Mononuclear cell (primary cell): ENCODE measurements around the gene ALOX15B. TPM values are rescaled to one million over a fixed set of nuclear protein-coding genes. Genes with fewer than 3 reads are reported as not detected.

ENCODE experiments used
- H3K27me3 ChIP-seq: 2 replicates; pipeline ENCODE4 v1.6.0; 2011; ENCODE audit warnings: low read length, control low read depth; ENCODE audit not compliant: insufficient read depth
- H3K4me1 ChIP-seq: 2 replicates; pipeline ENCODE4 v1.5.1; 2011; ENCODE audit warnings: mild to moderate bottlenecking, low read length, control low read depth; ENCODE audit not compliant: insufficient read depth
- H3K4me3 ChIP-seq: 2 replicates; pipeline ENCODE4 v1.5.1; 2011; ENCODE audit warnings: mild to moderate bottlenecking, low read length, moderate library complexity
- H3K9me3 ChIP-seq: 2 replicates; pipeline ENCODE4 v1.5.1; 2011; ENCODE audit warnings: low read depth, mild to moderate bottlenecking, control low read depth, low read length
- total RNA-seq: library from RNA; depleted of rRNA; stranded (reverse); fragments of >200 nt; gene quantifications from one replicate; pipeline ENCODE4 v1.2.3, GENCODE V29; 2012

The ALOX15B gene
- total RNA-seq, 1 donor, result 0.10 TPM

- no peaks in the 10 kb centered on the region for H3K9me3 ChIP-seq
- H3K4me1 ChIP-seq, result peaks cover 15% of the 10 kb centered on the region
- no peak overlapping the region for H3K4me3 ChIP-seq
- peaks cover 15% of the 10 kb centered on the region for H3K27me3 ChIP-seq
These were observed 32.7 kb upstream of the ALOX15B start for GRCh38 chr17:8005967-8006730.

DNA sequence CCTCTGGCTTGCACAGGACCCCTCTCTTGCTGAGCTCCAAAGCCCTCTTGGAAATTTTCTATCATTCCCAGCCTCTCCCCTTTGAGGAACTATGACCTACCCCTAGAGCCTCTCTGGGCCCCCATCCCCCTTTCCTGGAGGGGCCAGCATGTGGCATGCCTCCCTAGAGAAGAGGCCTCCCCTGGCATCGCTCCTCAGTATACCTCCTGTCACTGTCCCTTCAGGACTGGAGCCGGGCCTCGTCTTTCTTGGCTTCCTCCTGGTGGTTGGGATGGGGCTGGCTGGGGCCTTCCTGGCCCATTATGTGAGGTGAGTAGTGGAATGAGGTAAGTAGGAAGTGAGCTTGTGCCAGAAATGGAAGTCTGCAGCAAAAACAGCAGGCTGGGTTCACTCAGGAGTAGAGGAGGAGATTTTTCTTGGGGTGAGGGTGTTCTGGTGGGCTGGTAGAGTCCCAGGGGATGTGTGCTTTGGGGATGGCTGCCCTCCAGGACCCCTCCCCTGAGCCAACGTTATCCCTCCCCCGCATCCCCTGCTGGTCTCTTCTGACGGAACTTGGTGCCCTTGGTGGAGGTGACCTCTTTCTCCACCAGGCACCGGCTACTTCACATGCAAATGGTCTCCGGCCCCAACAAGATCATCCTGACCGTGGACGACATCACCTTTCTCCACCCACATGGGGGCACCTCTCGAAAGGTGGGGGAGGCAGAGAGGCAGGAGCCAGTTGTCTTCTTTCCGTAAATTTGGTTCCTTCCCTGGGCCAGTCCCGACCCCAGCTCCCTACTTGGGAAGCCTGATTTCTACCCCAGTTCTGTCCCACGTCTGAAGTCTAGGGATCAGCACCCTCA is 31.8 kb upstream of the ALOX15B start:
- peaks cover 10% of the 10 kb centered on the region for H3K27me3 ChIP-seq
- peaks cover 11% of the 10 kb centered on the region for H3K4me1 ChIP-seq
- H3K9me3 ChIP-seq, result no peaks in the 10 kb centered on the region
- H3K4me3 ChIP-seq, result no peak overlapping the region

DNA sequence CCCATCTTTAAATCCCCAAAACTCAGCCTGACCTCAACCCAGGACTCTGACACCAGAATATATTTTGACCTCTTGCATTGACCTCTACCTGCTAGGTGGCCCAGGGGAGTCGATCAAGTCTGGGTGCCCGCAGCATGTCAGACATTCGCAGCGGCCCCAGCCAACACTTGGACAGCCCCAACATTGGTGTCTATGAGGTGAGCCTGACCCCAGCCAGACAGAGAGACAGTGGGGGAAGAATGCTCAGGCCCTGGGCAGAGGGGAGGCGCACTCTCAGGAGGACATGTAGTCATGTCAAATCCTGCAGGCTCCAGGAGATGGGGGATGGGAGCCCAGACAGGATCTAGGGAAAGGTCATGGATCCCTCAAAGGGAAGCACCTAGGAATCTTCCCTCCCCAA is 31.0 kb upstream of the ALOX15B start:
- H3K4me3 ChIP-seq, result no peak overlapping the region
- no peaks in the 10 kb centered on the region for H3K9me3 ChIP-seq
- H3K4me1 ChIP-seq, result peaks cover 3% of the 10 kb centered on the region
- H3K27me3 ChIP-seq, result peaks cover 8% of the 10 kb centered on the region

DNA sequence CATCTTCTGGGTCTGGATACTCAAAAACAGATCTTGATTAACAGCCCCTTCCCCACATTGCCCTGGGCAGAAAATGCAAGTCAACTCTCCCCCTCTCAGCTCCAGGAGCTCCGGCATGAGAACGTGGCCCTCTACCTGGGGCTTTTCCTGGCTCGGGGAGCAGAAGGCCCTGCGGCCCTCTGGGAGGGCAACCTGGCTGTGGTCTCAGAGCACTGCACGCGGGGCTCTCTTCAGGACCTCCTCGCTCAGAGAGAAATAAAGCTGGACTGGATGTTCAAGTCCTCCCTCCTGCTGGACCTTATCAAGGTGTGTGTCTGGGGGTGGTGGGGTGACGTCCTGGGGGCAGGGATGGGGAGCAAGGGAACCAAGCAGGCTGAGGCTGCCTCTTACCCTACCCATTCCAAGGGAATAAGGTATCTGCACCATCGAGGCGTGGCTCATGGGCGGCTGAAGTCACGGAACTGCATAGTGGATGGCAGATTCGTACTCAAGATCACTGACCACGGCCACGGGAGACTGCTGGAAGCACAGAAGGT is 26.7 kb upstream of the ALOX15B start:
- H3K27me3 ChIP-seq, result no peaks in the 10 kb centered on the region
- no peak overlapping the region for H3K4me3 ChIP-seq
- no peaks in the 10 kb centered on the region for H3K9me3 ChIP-seq
- H3K4me1 ChIP-seq, result peaks cover 25% of the 10 kb centered on the region

DNA sequence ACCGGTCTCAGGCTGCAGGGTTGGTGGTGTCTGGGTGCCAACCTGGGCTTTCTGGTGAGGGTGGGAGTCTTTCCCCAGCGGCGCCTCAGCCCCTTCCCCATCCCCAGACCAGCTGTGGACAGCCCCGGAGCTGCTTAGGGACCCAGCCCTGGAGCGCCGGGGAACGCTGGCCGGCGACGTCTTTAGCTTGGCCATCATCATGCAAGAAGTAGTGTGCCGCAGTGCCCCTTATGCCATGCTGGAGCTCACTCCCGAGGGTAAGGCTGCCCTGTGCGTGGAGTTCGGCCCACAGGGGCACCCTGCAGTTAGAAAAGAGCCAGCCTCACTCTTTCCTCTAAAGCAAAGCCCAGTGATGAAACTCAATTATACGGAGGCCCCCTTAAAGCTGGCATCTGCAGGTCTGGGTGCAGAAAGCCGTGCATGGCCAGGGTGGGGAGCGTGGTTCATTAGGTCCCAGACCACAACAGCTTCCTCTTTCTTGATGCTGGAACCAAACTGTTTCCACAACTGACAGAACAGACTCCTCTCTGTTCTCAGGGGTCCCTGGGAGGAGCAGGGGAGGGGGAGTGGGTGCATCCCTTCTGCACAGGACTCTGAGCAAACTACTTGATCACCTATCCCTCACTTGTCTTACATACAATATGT is 25.7 kb upstream of the ALOX15B start:
- Histone ChIP-seq H3K27me3 (no peaks in the 10 kb centered on the region), H3K4me1 (peaks cover 35% of the 10 kb centered on the region), H3K4me3 (no peak overlapping the region), H3K9me3 (no peaks in the 10 kb centered on the region)

DNA sequence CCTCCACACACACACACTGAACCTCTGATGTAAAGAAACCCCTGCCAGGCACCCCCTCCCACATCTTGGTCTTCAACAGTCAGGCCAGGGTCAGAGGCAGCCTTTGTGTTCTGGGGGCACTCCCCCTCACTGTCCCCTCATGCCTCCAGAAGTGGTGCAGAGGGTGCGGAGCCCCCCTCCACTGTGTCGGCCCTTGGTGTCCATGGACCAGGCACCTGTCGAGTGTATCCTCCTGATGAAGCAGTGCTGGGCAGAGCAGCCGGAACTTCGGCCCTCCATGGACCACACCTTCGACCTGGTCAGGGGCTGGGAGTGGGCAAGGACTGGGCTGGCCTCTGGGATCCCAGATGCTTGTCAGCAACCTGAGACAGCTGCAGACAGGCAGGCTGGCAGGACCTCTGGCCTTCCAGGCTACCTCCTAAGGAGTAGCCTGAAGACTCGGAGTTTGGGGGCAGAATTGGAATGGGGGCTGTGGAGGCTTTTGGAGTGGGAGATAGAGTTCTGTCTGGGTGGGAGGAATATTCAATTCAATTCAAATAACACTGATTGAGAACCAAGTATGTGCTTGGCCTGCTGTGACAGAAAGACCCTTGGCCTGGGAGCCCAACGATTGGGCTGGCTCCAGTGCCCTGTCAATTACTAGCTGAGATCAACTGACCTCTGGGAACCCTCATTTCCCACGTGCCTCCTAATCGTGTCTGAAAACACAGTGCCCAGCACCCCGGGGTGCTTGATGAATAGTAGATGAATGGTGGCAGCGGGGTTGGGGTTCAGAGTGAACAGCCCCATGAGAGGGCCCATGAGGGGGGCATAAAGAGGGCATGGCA is 24.9 kb upstream of the ALOX15B start:
- Histone ChIP-seq H3K27me3 (no peaks in the 10 kb centered on the region), H3K9me3 (no peaks in the 10 kb centered on the region), H3K4me3 (no peak overlapping the region), H3K4me1 (peaks cover 43% of the 10 kb centered on the region)

- Histone ChIP-seq H3K9me3 (no peaks in the 10 kb centered on the region), H3K4me1 (peaks cover 49% of the 10 kb centered on the region), H3K4me3 (no peak overlapping the region), H3K27me3 (no peaks in the 10 kb centered on the region)
These were observed 24.4 kb upstream of the ALOX15B start for GRCh38 chr17:8014558-8014850.

DNA sequence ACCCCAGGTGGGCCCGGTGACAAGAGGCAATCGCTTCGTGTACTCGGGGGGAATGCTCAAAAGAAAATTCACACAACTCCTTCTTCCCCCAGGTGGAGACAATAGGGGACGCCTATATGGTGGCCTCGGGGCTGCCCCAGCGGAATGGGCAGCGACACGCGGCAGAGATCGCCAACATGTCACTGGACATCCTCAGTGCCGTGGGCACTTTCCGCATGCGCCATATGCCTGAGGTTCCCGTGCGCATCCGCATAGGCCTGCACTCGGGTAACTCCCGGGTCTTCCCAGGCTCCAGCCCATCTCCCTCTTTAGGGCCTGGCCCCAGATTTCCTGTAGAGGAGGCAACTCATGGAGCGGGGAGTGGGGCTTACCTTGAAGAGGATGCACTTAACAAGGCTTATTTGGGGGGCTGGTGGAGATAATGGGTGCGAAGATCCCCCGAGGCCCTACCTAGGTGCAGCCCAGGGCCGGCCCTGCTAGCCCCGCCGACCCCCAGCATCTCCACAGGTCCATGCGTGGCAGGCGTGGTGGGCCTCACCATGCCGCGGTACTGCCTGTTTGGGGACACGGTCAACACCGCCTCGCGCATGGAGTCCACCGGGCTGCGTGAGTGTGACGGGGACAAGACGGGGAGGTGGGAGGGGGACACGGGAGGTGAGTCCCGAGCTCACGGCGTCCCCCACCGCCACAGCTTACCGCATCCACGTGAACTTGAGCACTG is 23.5 kb upstream of the ALOX15B start:
- Histone ChIP-seq H3K4me1 (peaks cover 58% of the 10 kb centered on the region), H3K9me3 (no peaks in the 10 kb centered on the region), H3K4me3 (no peak overlapping the region), H3K27me3 (no peaks in the 10 kb centered on the region)

DNA sequence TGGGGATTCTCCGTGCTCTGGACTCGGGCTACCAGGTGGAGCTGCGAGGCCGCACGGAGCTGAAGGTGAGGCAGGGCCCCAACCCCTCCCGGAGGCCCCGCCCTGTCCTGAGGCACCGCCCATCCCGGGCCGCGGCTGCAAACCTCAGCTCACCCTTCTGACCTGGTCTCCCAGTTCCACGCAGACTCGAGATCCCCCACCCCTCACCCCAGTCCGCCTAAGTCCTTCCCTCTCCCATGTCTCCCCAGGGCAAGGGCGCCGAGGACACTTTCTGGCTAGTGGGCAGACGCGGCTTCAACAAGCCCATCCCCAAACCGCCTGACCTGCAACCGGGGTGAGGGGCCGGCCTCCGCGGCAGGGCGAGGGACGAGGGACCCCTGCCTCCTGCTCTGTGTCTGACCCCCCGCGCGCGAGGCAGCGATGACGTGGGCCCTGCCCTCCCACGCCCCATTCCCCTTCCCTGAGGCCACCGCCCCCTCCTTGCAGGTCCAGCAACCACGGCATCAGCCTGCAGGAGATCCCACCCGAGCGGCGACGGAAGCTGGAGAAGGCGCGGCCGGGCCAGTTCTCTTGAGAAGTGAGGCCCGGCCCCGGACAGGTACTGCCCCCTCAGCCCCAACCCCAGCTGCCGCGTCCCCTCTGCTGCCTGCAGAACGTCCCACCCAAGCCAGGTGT is 22.8 kb upstream of the ALOX15B start:
- no peaks in the 10 kb centered on the region for H3K9me3 ChIP-seq
- no peaks in the 10 kb centered on the region for H3K27me3 ChIP-seq
- peak overlapping the region; percentile 34 for H3K4me3 ChIP-seq
- H3K4me1 ChIP-seq, result peaks cover 65% of the 10 kb centered on the region

- peak overlapping the region; percentile 34 for H3K4me3 ChIP-seq
- H3K27me3 ChIP-seq, result no peaks in the 10 kb centered on the region
- no peaks in the 10 kb centered on the region for H3K9me3 ChIP-seq
- H3K4me1 ChIP-seq, result peaks cover 66% of the 10 kb centered on the region
These were observed 22.0 kb upstream of the ALOX15B start for GRCh38 chr17:8016632-8017424.

DNA sequence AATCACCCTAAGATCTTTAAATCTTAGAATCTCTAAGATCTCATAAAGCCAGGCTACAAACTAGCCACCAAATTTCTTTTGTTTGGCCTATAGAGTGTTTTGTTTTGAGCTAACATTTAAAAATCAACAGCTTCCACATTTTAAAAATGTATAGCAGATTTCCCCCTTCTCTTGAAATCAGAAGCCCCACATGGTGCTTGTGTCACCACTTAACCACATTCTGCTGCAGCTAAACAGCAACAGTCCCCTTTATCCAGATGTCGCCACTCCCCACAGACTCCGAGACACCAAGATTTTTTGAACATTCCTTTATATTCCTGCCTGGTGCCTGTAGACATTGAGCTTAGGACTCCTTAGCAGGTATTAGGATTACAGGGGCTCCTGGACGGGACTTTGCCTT is 20.4 kb upstream of the ALOX15B start:
- H3K4me3 ChIP-seq, result no peak overlapping the region
- no peaks in the 10 kb centered on the region for H3K9me3 ChIP-seq
- no peaks in the 10 kb centered on the region for H3K27me3 ChIP-seq
- peaks cover 72% of the 10 kb centered on the region for H3K4me1 ChIP-seq

DNA sequence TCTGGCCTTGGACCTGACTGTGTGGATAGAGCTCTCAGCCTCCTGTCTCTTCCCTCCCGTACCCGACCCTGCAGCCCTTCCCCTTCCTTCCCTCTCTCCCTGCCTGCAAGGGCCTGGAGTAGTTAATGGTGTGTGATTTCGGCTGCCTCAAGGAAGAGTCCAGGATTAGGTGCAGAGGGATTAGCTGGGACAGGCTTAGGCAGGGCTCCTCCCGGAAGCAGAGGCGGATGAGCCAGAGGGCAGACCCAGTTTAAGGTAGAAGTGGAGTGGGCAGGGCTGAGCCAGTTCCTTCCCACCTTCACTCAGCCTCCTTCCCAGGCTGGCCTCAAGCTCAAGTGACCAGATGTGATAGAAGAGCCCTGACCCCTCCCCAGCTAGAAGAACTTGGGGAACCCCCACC is 19.7 kb upstream of the ALOX15B start:
- Histone ChIP-seq H3K4me1 (peaks cover 70% of the 10 kb centered on the region), H3K27me3 (no peaks in the 10 kb centered on the region), H3K4me3 (no peak overlapping the region)

More for the DNA sequence above, 19.7 kb upstream of the ALOX15B start:
- H3K9me3 ChIP-seq, result no peaks in the 10 kb centered on the region
